Measurements from ENCODE around the gene PIBF1.
"Not testable (repeated sequence)": the region's sequence is repeated elsewhere in the genome, so short reads cannot be mapped to it uniquely, and the experiment has no call there.

PIBF1 gene

GRCh38 chr13:72842991-72843390 is 61.1 kb downstream of the PIBF1 start:
- DNase-seq (ENCODE audit: low spot score): no peak
- no peak for TF ChIP-seq CTCF (IDR thresholded peaks at IDR 0.05; ENCODE audit: extremely low read depth, insufficient read depth, missing control alignments)
- in situ Hi-C loops (cut with MboI; ENCODE audit: low pct_unique_long_range_greater_than_20kb, low sequenced_read_pairs, unreplicated experiment): loop anchor here (25.0 kb wide), 1 partner anchor 569 kb away; no protein-coding TSS in a partner anchor

GRCh38 chr13:72845148-72845547 is 63.2 kb downstream of the PIBF1 start:
- in situ Hi-C loops (cut with MboI; ENCODE audit: low pct_unique_long_range_greater_than_20kb, low sequenced_read_pairs, unreplicated experiment): loop anchor here (25.0 kb wide), 1 partner anchor 567 kb away; no protein-coding TSS in a partner anchor
- not testable (repeated sequence) for DNase-seq (ENCODE audit: low spot score)

- in situ Hi-C loops (cut with MboI; ENCODE audit: low pct_unique_long_range_greater_than_20kb, low sequenced_read_pairs, unreplicated experiment): loop anchor here (25.0 kb wide), 1 partner anchor 563 kb away; no protein-coding TSS in a partner anchor
- DNase-seq (ENCODE audit: low spot score): no peak
- TF ChIP-seq CTCF (IDR thresholded peaks at IDR 0.05; ENCODE audit: extremely low read depth, insufficient read depth, missing control alignments): no peak
Observed at GRCh38 chr13:72849571-72849970, 67.6 kb downstream of the PIBF1 start.

GRCh38 chr13:72850959-72851677 is 69.2 kb downstream of the PIBF1 start:
- no peak for DNase-seq (ENCODE audit: low spot score)
- in situ Hi-C loops (cut with MboI; ENCODE audit: low pct_unique_long_range_greater_than_20kb, low sequenced_read_pairs, unreplicated experiment): no loop called here
- no peak for TF ChIP-seq CTCF (IDR thresholded peaks at IDR 0.05; ENCODE audit: extremely low read depth, insufficient read depth, missing control alignments)

GRCh38 chr13:72851678-72852014 is 69.7 kb downstream of the PIBF1 start:
- no peak for TF ChIP-seq CTCF (IDR thresholded peaks at IDR 0.05; ENCODE audit: extremely low read depth, insufficient read depth, missing control alignments)
- in situ Hi-C loops (cut with MboI; ENCODE audit: low pct_unique_long_range_greater_than_20kb, low sequenced_read_pairs, unreplicated experiment): no loop called here
- DNase-seq (ENCODE audit: low spot score): no peak

GRCh38 chr13:72852207-72852606 is 70.3 kb downstream of the PIBF1 start:
- no peak for TF ChIP-seq CTCF (IDR thresholded peaks at IDR 0.05; ENCODE audit: extremely low read depth, insufficient read depth, missing control alignments)
- in situ Hi-C loops (cut with MboI; ENCODE audit: low pct_unique_long_range_greater_than_20kb, low sequenced_read_pairs, unreplicated experiment): no loop called here
- no peak for DNase-seq (ENCODE audit: low spot score)

GRCh38 chr13:72853000-72853399 is 71.1 kb downstream of the PIBF1 start:
- no peak for TF ChIP-seq CTCF (IDR thresholded peaks at IDR 0.05; ENCODE audit: extremely low read depth, insufficient read depth, missing control alignments)
- in situ Hi-C loops (cut with MboI; ENCODE audit: low pct_unique_long_range_greater_than_20kb, low sequenced_read_pairs, unreplicated experiment): no loop called here
- DNase-seq (ENCODE audit: low spot score): no peak

All from GM13977 (cell line).